Ishikawa (cell line): Measurements from ENCODE around the gene DEFB110.

Experiments used
- CEBPB ChIP-seq: IDR thresholded peaks from 2 replicates; pipeline ENCODE4 v1.6.1; 2012
- CREB1 ChIP-seq: IDR thresholded peaks from 2 replicates; pipeline ENCODE4 v1.6.1; 2012; ENCODE audit warnings: low read depth
- EGR1 ChIP-seq: IDR thresholded peaks from 2 replicates; pipeline ENCODE4 v1.6.1; 2012
- EP300 ChIP-seq: IDR thresholded peaks from 2 replicates; pipeline ENCODE4 v1.6.1; 2012; ENCODE audit warnings: borderline replicate concordance
- FOXM1 ChIP-seq: IDR thresholded peaks from 2 replicates; pipeline ENCODE4 v1.6.1; 2012; ENCODE audit warnings: low read depth, borderline replicate concordance
- NFIC ChIP-seq: IDR thresholded peaks from 2 replicates; pipeline ENCODE4 v1.6.1; 2012
- RAD21 ChIP-seq: IDR thresholded peaks from 2 replicates; pipeline ENCODE4 v1.6.1; 2012; ENCODE audit warnings: low read depth
- TAF1 ChIP-seq: IDR thresholded peaks from 2 replicates; pipeline ENCODE4 v1.6.1; 2012; ENCODE audit warnings: low read depth, mild to moderate bottlenecking
- TCF12 ChIP-seq: IDR thresholded peaks from 2 replicates; pipeline ENCODE4 v1.6.1; 2012; ENCODE audit warnings: low read depth
- TEAD4 ChIP-seq: IDR thresholded peaks from 2 replicates; pipeline ENCODE4 v1.6.1; 2012
- YY1 ChIP-seq: IDR thresholded peaks from 2 replicates; pipeline ENCODE4 v1.6.1; 2012; ENCODE audit warnings: low read depth
- ZBTB7A ChIP-seq: IDR thresholded peaks from 2 replicates; pipeline ENCODE4 v1.6.1; 2012; ENCODE audit warnings: low read depth
- TF ChIP-seq, protein P1 (sequence below): IDR thresholded peaks from 2 replicates; pipeline ENCODE4 v1.6.1; 2012
- TF ChIP-seq, protein P2 (sequence below): IDR thresholded peaks from 2 replicates; pipeline ENCODE4 v1.6.1; 2012
- TF ChIP-seq, protein P3 (sequence below): IDR thresholded peaks from 2 replicates; pipeline ENCODE4 v1.6.1; 2012; ENCODE audit warnings: low read depth, mild to moderate bottlenecking

DEFB110 gene

GRCh38 chr6:50049829-50050228 is 28.0 kb upstream of the DEFB110 start, which contains the start of gene DEFB112:
Gene DEFB112, minus strand, starts transcription at chr6:50049929. Its CDS starts 60 bp downstream, at chr6:50049869.
- TF ChIP-seq, protein P1, sequence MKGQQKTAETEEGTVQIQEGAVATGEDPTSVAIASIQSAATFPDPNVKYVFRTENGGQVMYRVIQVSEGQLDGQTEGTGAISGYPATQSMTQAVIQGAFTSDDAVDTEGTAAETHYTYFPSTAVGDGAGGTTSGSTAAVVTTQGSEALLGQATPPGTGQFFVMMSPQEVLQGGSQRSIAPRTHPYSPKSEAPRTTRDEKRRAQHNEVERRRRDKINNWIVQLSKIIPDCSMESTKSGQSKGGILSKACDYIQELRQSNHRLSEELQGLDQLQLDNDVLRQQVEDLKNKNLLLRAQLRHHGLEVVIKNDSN = no peak
- TF ChIP-seq YY1 (no peak), RAD21 (no peak), TEAD4 (no peak), FOXM1 (no peak), ZBTB7A (no peak), EGR1 (no peak), CEBPB (no peak), TCF12 (no peak), CREB1 (no peak), NFIC (no peak), TAF1 (no peak), EP300 (no peak)
- TF ChIP-seq, protein P2, sequence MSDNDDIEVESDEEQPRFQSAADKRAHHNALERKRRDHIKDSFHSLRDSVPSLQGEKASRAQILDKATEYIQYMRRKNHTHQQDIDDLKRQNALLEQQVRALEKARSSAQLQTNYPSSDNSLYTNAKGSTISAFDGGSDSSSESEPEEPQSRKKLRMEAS = no peak
- TF ChIP-seq, protein P3, sequence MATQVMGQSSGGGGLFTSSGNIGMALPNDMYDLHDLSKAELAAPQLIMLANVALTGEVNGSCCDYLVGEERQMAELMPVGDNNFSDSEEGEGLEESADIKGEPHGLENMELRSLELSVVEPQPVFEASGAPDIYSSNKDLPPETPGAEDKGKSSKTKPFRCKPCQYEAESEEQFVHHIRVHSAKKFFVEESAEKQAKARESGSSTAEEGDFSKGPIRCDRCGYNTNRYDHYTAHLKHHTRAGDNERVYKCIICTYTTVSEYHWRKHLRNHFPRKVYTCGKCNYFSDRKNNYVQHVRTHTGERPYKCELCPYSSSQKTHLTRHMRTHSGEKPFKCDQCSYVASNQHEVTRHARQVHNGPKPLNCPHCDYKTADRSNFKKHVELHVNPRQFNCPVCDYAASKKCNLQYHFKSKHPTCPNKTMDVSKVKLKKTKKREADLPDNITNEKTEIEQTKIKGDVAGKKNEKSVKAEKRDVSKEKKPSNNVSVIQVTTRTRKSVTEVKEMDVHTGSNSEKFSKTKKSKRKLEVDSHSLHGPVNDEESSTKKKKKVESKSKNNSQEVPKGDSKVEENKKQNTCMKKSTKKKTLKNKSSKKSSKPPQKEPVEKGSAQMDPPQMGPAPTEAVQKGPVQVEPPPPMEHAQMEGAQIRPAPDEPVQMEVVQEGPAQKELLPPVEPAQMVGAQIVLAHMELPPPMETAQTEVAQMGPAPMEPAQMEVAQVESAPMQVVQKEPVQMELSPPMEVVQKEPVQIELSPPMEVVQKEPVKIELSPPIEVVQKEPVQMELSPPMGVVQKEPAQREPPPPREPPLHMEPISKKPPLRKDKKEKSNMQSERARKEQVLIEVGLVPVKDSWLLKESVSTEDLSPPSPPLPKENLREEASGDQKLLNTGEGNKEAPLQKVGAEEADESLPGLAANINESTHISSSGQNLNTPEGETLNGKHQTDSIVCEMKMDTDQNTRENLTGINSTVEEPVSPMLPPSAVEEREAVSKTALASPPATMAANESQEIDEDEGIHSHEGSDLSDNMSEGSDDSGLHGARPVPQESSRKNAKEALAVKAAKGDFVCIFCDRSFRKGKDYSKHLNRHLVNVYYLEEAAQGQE = no peak

DNA sequence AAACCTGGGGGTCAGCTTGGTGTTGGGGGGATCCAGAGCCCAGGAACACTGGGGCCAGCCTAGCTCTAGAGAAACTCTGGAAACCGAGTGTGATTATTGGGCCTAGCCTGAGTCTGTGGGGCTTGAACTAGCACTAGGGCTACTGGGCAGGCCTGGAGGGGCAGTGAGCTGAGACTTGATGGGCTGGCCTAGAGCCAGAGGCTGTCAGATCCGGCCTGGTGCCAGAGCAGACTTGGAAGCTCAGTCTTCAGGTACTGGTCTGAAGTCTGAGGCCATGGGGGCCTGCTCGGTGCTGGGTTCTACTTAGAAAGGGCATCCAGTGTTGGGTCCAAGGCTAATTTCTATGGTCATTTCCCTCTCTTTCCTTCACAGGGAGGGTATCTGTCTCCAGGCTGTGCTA is 25.2 kb upstream of the DEFB110 start:
- TF ChIP-seq ZBTB7A (no peak), EGR1 (no peak), EP300 (no peak), FOXM1 (no peak), TCF12 (no peak), NFIC (no peak)
- TF ChIP-seq, protein P3 = no peak

DNA sequence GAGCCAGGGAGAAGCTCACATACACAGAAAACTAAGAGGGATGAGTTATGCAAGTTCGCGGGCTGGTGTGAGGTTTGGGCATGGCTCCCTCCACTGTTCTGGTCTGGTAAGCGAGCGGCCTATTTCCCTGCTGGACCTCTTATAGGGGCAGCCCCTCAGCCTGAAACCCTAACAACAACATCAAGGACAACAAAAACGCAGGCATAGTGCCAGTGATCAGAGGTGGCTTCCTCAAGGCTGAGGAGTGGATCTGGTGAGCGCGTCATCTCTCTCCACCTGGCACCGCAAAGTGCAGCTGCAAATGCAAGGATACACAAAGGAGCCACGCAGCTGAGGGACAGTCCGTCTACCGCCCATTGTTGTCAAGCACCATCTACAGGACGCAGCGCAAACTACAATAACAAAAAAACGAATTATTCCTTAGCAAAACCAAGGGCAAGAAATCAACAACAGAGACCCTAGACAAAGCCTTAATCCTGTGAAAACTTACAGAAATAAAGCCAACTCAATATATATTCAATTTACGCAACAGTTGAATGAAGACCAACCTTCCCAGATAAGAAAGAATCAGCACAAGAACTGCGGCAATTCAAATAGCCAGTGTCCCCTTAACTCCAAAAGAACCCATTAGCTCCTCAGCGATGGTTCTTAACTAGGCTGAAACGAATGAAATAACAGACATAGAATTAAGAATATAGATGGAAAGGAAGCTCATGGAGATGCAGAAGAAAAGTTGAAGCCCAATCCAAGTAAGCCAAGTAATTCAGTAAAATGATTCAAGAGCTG is 9.2 kb upstream of the DEFB110 start:
- TF ChIP-seq ZBTB7A (no peak), RAD21 (0 out of 2 replicates have a peak, but pooled peaks have one; percentile 28)

DNA sequence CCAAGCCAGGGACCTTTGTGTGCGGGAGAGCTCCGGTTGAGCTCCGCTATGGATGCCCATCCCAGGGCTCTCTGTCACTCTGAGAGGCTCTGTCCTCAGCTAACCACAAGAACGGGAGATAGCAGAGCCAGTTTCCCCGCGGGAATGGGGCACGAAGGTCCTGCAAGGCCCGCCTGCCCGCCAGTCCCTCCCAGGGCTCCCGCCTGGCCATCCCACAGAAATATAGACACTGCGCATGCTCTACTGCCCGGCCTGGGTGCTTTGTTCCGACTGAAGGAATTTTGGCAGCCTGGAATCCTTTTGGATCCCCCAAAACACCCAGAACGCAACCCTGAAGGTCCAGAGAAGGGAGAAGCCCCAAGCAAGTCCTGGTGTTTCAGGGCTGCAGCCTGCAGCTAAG is 8.6 kb upstream of the DEFB110 start:
- TF ChIP-seq CREB1 = no peak
- TF ChIP-seq TCF12 = no peak
- no peak for TF ChIP-seq ZBTB7A
- no peak for TF ChIP-seq CEBPB
- TF ChIP-seq TEAD4 = no peak
- no peak for TF ChIP-seq RAD21
- no peak for TF ChIP-seq YY1
- TF ChIP-seq NFIC = no peak
- TF ChIP-seq, protein P1 = no peak
- no peak for TF ChIP-seq EGR1
- TF ChIP-seq FOXM1 = no peak
- TF ChIP-seq, protein P2 = no peak
- no peak for TF ChIP-seq EP300
- TF ChIP-seq TAF1 = no peak
- TF ChIP-seq, protein P3 = no peak
